Mesendoderm (in vitro differentiated cells): ENCODE measurements around the gene CAB39L. TPM values are rescaled to one million over a fixed set of nuclear protein-coding genes. Genes with fewer than 3 reads are reported as not detected.

Experiments used
- DNase-seq: peaks from one replicate; pipeline ENCODE4 v3.0.0; 2013
- H2AK5ac ChIP-seq: 2 replicates; pipeline ENCODE4 v1.6.1; 2013; ENCODE audit warnings: low read length, inconsistent platforms
- H2BK120ac ChIP-seq: 2 replicates; pipeline ENCODE4 v1.6.1; 2013; ENCODE audit warnings: low read depth, mild to moderate bottlenecking, low read length, moderate library complexity, mixed read lengths
- H2BK15ac ChIP-seq: replicated peaks from 2 replicates; pipeline ENCODE4 v1.6.1; 2013; ENCODE audit warnings: low read depth, mild to moderate bottlenecking, moderate library complexity
- H2BK5ac ChIP-seq: 2 replicates; pipeline ENCODE4 v1.6.1; 2013; ENCODE audit warnings: low read length, inconsistent platforms
- H3K18ac ChIP-seq: 2 replicates; pipeline ENCODE4 v1.6.1; 2013; ENCODE audit warnings: mild to moderate bottlenecking, low read length, mixed read lengths
- H3K23ac ChIP-seq: one replicate; pipeline ENCODE4 v1.6.1; 2013; ENCODE audit warnings: low read length
- H3K27ac ChIP-seq: 2 replicates; pipeline ENCODE4 v1.5.1; 2013; ENCODE audit warnings: low read depth, mild to moderate bottlenecking, inconsistent platforms, low read length, moderate library complexity
- H3K27me3 ChIP-seq: 2 replicates; pipeline ENCODE4 v1.6.1; 2013; ENCODE audit warnings: low read length, control low read depth, mild to moderate bottlenecking, inconsistent platforms; ENCODE audit not compliant: insufficient read depth, poor library complexity
- H3K36me3 ChIP-seq: 2 replicates; pipeline ENCODE4 v1.6.1; 2013; ENCODE audit warnings: low read length, inconsistent platforms; ENCODE audit not compliant: control insufficient read depth, insufficient read depth
- H3K4ac ChIP-seq: one replicate; pipeline ENCODE4 v1.6.1; 2013; ENCODE audit warnings: low read depth, mild to moderate bottlenecking, low read length, moderate library complexity
- H3K4me1 ChIP-seq: 2 replicates; pipeline ENCODE4 v1.6.1; 2013; ENCODE audit warnings: low read depth, low read length, inconsistent platforms; ENCODE audit not compliant: control insufficient read depth
- H3K4me2 ChIP-seq: 2 replicates; pipeline ENCODE4 v1.6.1; 2013; ENCODE audit warnings: low read length
- H3K4me3 ChIP-seq: 2 replicates; pipeline ENCODE4 v1.5.1; 2013; ENCODE audit warnings: mild to moderate bottlenecking, low read length
- H3K56ac ChIP-seq: one replicate; pipeline ENCODE4 v1.6.1; 2013; ENCODE audit warnings: low read length
- H3K79me1 ChIP-seq: 2 replicates; pipeline ENCODE4 v1.6.1; 2013; ENCODE audit warnings: low read length, inconsistent platforms
- H3K79me2 ChIP-seq: 2 replicates; pipeline ENCODE4 v1.6.1; 2013; ENCODE audit warnings: mild to moderate bottlenecking, low read length; ENCODE audit not compliant: control insufficient read depth, insufficient read depth
- H3K9ac ChIP-seq: 2 replicates; pipeline ENCODE4 v1.6.1; 2013; ENCODE audit warnings: low read length, inconsistent platforms
- H4K5ac ChIP-seq: one replicate; pipeline ENCODE4 v1.6.1; 2013; ENCODE audit warnings: low read length
- H4K8ac ChIP-seq: one replicate; pipeline ENCODE4 v1.6.1; 2013; ENCODE audit warnings: low read depth, mild to moderate bottlenecking, control low read depth, low read length, moderate library complexity
- WGBS: extraction: QIAGEN DNeasy Blood & Tissue Kit; methylation state at CpG from one replicate; pipeline ENCODE4 v1.1.7; 2013; ENCODE audit warnings: low lambda C conversion rate, missing lambda C conversion rate; ENCODE audit not compliant: insufficient coverage; ENCODE audit errors: extremely low coverage; 5-methylcytosine and 5-hydroxymethylcytosine counted together
- polyA plus RNA-seq, 2 experiments: library from polyadenylated mRNA; stranded (reverse); fragments of 200-250 nt; gene quantifications; one replicate each; pipeline ENCODE4 v1.2.3, GENCODE V29; 2013

Gene CAB39L
- polyA plus RNA-seq (2013, experiment 1 of 2): 3.6 TPM
- polyA plus RNA-seq (2013, experiment 2 of 2): 3.5 TPM

DNA sequence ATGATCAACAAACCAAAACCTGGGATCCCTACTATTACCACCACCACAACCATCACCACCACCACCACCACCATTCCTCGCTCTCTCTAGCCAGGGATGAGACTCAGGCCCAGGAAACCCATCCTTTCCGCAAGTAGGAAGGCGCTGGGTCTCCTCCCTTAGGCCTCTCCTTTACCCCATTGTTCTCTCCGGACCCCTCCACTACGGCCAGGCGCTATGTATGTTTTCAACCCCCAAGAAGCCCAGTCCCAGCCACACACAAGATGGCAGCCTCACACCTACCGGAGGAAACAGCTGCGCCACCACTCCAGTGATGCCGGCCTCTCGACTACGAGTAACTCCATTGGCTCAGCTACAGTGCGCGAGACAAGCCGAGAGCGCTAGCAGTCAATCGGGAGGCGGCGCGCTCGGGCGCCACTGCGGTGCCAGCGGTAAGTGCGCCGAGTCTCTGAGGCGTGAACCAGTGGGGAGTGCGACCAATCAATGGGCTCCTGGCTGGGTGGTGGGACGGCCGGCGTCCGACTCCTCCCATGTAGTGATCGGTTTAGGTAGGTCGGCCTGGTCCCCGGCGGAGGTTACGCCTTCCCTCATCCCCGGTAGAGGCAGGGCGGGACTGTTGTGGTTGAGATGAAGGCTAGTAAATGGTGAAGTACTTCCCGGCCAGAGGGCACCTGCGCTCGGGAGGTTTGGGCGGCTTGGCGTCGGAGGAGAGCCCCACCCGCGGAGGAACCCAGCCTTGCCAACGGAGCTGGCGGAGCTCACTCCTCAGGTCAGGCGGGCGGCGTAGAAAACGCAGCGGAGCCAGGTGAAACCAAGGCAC lies at the start of gene CAB39L, which contains the start of gene SETDB2:
CAB39L (minus strand) TSS at position 361 of the 820 bp plus-strand sequence. CDS start 61,154 bp downstream, outside the sequence.
SETDB2 (plus strand) TSS at position 571 of the 820 bp plus-strand sequence. CDS start 7,620 bp downstream, outside the sequence.
- H3K4me2 ChIP-seq: peak within 1 kb of the TSS; percentile 66
- no CpG with 5 or more reads among the region's 53 CpGs for WGBS
- H4K5ac ChIP-seq: no peak within 1 kb of the TSS
- H3K27ac ChIP-seq: peak within 1 kb of the TSS; percentile 60
- H2BK5ac ChIP-seq: peak within 1 kb of the TSS; percentile 95
- H3K23ac ChIP-seq: no peak within 1 kb of the TSS
- no peaks in the 10 kb centered on the region for H3K4me1 ChIP-seq
- no peak within 1 kb of the TSS for H4K8ac ChIP-seq
- peak within 1 kb of the TSS; percentile 82 for H3K9ac ChIP-seq
- no peaks in the 10 kb centered on the region for H3K27me3 ChIP-seq
- peak within 1 kb of the TSS; percentile 46 for H3K4ac ChIP-seq
- peak within 1 kb of the TSS; percentile 91 for H3K56ac ChIP-seq
- peak within 1 kb of the TSS; percentile 72 for H3K4me3 ChIP-seq
- H2BK120ac ChIP-seq: no peak within 1 kb of the TSS
- no peaks in the 10 kb centered on the region for H3K79me1 ChIP-seq
- H2AK5ac ChIP-seq: no peak within 1 kb of the TSS
- H3K36me3 ChIP-seq: no peaks in the 10 kb centered on the region
- H3K79me2 ChIP-seq: no peaks in the 10 kb centered on the region
- no peak within 1 kb of the TSS for H2BK15ac ChIP-seq
- DNase-seq: peak; percentile 99
- no peak within 1 kb of the TSS for H3K18ac ChIP-seq

DNA sequence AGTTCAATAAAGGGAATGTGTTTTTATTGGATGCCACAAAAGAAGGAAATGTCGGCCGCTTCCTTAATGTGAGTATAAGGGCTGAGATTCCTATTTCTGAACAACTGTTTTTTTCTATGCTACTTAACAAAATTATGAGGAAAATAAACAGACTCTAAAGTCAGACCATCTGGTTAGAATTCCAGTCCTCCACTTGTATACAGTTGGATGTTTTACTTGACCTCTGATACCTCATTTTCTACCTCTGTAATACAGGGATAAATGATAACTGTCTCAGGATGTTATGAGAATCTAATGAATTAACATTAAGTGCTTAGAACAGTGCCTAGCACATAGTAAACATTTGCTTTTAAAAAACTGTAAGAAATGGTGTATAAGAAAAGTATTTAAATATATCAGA lies 44.7 kb upstream of the CAB39L start:
- no peaks in the 10 kb centered on the region for H3K79me2 ChIP-seq
- no peak overlapping the region for H2BK120ac ChIP-seq
- H3K4me2 ChIP-seq: no peak overlapping the region
- H3K4ac ChIP-seq: no peak overlapping the region
- no peak overlapping the region for H3K23ac ChIP-seq
- no peaks in the 10 kb centered on the region for H3K27me3 ChIP-seq
- no peak overlapping the region for H2BK15ac ChIP-seq
- no peak overlapping the region for H4K5ac ChIP-seq
- no peak overlapping the region for H3K4me3 ChIP-seq
- no CpG with 5 or more reads among the region's 2 CpGs for WGBS
- no peak overlapping the region for H3K9ac ChIP-seq
- no peak overlapping the region for H3K56ac ChIP-seq
- H2AK5ac ChIP-seq: no peak overlapping the region
- no peak overlapping the region for H3K18ac ChIP-seq
- H3K79me1 ChIP-seq: no peaks in the 10 kb centered on the region
- H3K4me1 ChIP-seq: no peaks in the 10 kb centered on the region
- H2BK5ac ChIP-seq: no peak overlapping the region
- H4K8ac ChIP-seq: no peak overlapping the region
- DNase-seq: no peak
- H3K27ac ChIP-seq: no peak overlapping the region
- no peaks in the 10 kb centered on the region for H3K36me3 ChIP-seq

GRCh38 chr13:49481788-49482187 lies 37.9 kb upstream of the CAB39L start:
- Histone ChIP-seq H3K4me1 (no peaks in the 10 kb centered on the region), H4K8ac (no peak overlapping the region), H2BK5ac (no peak overlapping the region), H3K27me3 (no peaks in the 10 kb centered on the region), H3K18ac (no peak overlapping the region), H2AK5ac (no peak overlapping the region), H2BK15ac (no peak overlapping the region), H2BK120ac (no peak overlapping the region), H3K27ac (no peak overlapping the region), H3K36me3 (no peaks in the 10 kb centered on the region), H3K56ac (no peak overlapping the region), H3K23ac (no peak overlapping the region), H3K79me1 (no peaks in the 10 kb centered on the region), H3K9ac (no peak overlapping the region), H3K79me2 (no peaks in the 10 kb centered on the region), H3K4me2 (no peak overlapping the region), H4K5ac (no peak overlapping the region), H3K4me3 (no peak overlapping the region), H3K4ac (no peak overlapping the region)
- DNase-seq: no peak
- no CpG with 5 or more reads among the region's 5 CpGs for WGBS

DNA sequence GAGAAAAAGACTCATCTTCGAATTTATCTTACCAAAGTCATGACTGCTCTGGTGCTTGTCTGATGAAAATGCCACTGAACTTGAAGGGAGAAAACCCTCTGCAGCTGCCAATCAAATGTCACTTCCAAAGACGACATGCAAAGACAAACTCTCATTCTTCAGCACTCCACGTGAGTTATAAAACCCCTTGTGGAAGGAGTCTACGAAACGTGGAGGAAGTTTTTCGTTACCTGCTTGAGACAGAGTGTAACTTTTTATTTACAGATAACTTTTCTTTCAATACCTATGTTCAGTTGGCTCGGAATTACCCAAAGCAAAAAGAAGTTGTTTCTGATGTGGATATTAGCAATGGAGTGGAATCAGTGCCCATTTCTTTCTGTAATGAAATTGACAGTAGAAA lies 32.7 kb upstream of the CAB39L start:
- H3K79me2 ChIP-seq: no peaks in the 10 kb centered on the region
- no peak overlapping the region for H3K9ac ChIP-seq
- H4K5ac ChIP-seq: no peak overlapping the region
- no peak overlapping the region for H2BK15ac ChIP-seq
- H4K8ac ChIP-seq: no peak overlapping the region
- no peaks in the 10 kb centered on the region for H3K79me1 ChIP-seq
- no peak overlapping the region for H3K4me2 ChIP-seq
- no CpG with 5 or more reads among the region's 7 CpGs for WGBS
- H2AK5ac ChIP-seq: no peak overlapping the region
- DNase-seq: no peak
- no peak overlapping the region for H3K4ac ChIP-seq
- no peaks in the 10 kb centered on the region for H3K36me3 ChIP-seq
- H3K56ac ChIP-seq: no peak overlapping the region
- no peaks in the 10 kb centered on the region for H3K4me1 ChIP-seq
- H3K23ac ChIP-seq: no peak overlapping the region
- no peak overlapping the region for H2BK120ac ChIP-seq
- H3K27me3 ChIP-seq: no peaks in the 10 kb centered on the region
- no peak overlapping the region for H3K4me3 ChIP-seq
- no peak overlapping the region for H3K18ac ChIP-seq
- H2BK5ac ChIP-seq: no peak overlapping the region
- no peak overlapping the region for H3K27ac ChIP-seq

GRCh38 chr13:49472186-49472585 lies 28.3 kb upstream of the CAB39L start:
- no peak overlapping the region for H3K4me3 ChIP-seq
- no peak overlapping the region for H2BK15ac ChIP-seq
- no peaks in the 10 kb centered on the region for H3K79me1 ChIP-seq
- no peak overlapping the region for H3K23ac ChIP-seq
- no peak overlapping the region for H2BK120ac ChIP-seq
- no peaks in the 10 kb centered on the region for H3K27me3 ChIP-seq
- no peak overlapping the region for H4K8ac ChIP-seq
- no peak overlapping the region for H4K5ac ChIP-seq
- no peaks in the 10 kb centered on the region for H3K36me3 ChIP-seq
- H3K4me2 ChIP-seq: no peak overlapping the region
- H2AK5ac ChIP-seq: no peak overlapping the region
- no peak overlapping the region for H3K27ac ChIP-seq
- no peak overlapping the region for H3K18ac ChIP-seq
- no peaks in the 10 kb centered on the region for H3K4me1 ChIP-seq
- no peak overlapping the region for H3K56ac ChIP-seq
- no peak for DNase-seq
- H2BK5ac ChIP-seq: no peak overlapping the region
- H3K9ac ChIP-seq: no peak overlapping the region
- no peak overlapping the region for H3K4ac ChIP-seq
- no CpG with 5 or more reads among the region's 1 CpG for WGBS
- no peaks in the 10 kb centered on the region for H3K79me2 ChIP-seq
